Bronchus fibroblast of lung (primary cell): Measurements from ENCODE around the gene URB1. TPM values are rescaled to one million over a fixed set of nuclear protein-coding genes. Genes with fewer than 3 reads are reported as not detected.

Experiments used
- total RNA-seq: library from RNA; depleted of rRNA; stranded (reverse); fragments of >200 nt; gene quantifications from 2 replicates; pipeline ENCODE4 v1.2.3, GENCODE V29; 2015

URB1 gene, protein sequence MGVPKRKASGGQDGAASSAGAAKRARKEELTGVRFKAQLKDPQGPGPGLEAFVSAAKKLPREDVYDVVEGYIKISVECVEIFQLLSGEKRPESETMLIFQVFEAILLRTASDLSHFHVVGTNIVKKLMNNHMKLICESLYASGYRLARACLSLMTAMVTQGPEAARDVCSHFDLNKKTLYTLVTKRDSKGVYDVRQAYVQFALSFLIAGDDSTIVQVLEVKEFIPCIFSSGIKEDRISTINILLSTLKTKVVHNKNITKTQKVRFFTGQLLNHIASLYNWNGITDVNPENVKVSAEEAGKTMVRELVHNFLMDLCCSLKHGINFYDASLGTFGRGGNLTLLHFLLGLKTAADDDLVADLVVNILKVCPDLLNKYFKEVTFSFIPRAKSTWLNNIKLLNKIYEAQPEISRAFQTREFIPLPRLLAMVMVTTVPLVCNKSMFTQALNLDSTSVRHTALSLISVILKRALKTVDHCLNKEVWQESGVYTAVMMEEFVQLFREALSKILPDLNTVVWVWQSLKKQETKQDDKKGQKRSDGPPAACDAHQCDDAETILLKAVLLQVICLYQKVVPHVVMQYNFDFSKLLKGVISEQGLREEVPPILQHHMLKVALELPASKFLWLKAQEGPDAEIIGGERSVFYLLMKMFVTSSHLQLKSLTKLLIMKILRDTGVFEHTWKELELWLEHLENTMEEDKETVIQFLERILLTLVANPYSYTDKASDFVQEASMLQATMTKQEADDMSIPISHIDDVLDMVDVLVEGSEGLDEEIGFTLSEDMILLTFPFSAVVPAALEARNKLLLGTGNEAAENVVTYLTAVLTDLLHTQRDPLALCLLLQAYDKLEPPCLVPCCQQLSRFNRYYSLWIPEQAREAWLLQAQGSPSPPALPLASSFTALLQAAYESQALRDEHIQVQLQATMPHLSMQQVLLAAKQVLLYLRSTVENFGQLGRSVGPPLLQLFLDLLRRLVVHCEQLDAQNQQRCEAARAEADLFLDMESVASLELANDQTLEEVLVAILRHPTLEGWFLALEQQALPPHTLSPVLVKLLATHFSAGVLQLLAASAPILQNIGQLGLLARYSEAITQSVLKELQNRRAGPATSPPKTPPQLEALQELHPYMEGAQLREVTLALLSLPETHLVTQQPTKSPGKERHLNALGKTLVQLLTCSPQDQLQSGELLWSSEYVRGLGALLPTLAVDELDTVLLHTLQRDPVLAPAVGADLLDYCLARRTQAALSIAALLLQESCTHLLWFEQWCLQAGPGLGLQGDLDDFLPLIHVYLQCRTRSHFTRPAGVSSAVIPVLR (N-terminal part only)
- 15.3 and 15.8 TPM in 2 replicates for total RNA-seq

DNA sequence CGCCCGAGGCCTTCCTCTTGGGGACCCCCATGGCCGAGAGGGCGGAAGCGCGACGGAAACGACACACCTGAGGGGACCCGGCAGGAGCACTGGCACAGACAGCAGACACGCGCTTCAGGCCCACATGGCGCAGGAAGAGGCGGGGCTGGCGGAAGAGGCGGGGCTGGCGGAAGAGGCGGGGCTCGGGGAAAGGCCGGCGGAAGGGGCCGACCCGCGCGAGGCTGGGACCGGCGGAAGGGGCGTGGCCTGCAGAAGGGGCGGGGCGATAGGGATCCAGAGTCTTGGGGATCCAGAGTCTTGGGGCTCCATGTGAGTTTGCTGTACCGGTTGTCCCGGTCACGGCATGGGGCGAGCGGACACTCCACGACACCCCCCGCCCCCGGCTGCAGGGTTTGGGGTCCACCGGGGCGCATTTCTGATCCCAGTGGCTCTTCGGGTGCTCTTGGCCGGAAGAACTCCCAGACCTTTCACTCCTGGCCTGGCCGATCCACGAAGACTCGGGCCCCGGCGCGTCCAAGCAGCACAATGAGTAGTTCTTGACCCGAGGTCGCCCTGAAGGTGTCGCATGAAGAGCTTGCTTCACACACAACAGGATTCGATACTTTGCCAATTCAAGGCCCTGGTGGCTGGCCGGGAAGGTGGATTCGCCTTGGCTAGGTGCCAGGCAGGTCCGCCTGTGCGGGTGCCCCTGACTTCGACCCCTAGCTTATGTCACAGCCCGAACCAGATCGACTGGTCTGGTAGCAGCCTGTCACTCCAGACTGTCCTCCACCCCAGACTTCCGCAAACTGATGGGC is at the start of gene URB1:
URB1 (minus strand) TSS at position 133 of the 797 bp plus-strand sequence; CDS start at position 31, 102 bp downstream.

GRCh38 chr21:32412162-32413014 is 19.6 kb upstream of the URB1 start, which contains the start of gene EVA1C:
Gene EVA1C (plus strand): TSS chr21:32412706. CDS start chr21:32412854, 148 bp downstream.

DNA sequence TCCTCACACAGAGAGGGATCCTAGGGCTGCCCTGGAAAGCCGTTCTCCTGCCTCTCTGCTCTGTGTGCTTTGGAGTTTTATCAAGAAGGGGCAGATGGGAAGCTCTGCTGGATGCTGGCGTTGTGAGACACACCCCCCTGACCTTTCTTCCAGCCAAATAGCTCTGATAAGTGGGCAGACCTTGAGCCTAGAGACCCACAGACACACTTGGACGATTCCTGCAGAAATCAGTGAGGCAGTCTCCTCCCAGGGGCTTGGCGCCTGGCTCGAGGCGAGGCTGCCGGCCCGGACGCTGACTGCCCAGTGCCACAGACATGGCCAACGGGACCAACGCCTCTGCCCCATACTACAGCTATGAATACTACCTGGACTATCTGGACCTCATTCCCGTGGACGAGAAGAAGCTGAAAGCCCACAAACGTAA is 94.1 kb downstream of the URB1 start, which contains the start of gene MRAP:
MRAP (plus strand) TSS at position 198 of the 424 bp plus-strand sequence; CDS start at position 315, 117 bp downstream.

DNA sequence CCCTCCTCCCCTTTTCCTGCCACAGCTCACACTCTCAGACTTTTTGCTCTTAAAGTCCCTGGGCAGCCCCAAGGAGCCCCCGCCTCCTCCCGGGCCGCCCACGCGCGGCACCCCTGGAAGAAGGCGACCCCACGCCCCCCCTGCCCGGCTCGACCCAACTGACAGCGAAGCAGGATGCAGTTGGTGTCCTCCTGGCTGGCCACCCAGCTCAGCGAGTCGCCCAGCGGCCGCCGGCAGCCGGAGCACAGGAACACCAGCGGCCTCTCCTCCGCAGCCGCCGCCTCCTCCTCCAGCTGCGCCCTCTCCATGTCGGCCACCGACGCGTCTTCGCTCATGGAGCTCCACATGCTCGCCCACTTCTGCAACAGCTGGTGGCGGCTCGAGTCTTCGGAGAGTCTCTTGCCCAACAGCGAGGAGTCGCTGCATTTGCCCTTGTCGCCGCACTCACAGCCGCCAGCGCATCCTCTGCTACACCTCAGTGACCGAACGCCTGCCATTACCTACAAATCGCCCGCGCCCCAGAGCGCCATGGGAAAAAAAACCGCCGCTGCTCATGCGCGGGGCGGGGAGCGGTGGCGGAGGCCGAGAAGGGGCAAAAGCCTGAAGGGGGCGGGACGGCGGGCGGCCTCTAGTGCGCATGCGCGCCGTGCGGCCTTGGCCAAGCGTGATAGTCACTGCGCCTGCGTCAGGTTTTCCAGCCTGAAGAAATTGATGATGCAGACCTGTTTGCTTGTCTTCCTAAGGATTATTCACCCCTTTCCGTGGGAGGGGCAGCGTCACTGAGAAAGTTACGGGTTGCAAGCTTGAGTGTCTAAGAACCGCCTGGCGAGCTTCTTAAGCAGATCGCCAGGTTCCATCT is 114.1 kb downstream of the URB1 start, which contains the start of gene MIS18A:
MIS18A (minus strand) TSS at position 532 of the 859 bp plus-strand sequence; CDS start at position 497, 35 bp downstream.

Other genes with a start within 250 kb of the URB1 start
- 16.5 TPM in 2 replicates for gene MIS18A, start 114.0 kb downstream of the URB1 start, total RNA-seq
- not detected in 2 replicates for gene MRAP, start 94.2 kb downstream of the URB1 start, total RNA-seq
- gene EVA1C, start 19.7 kb upstream of the URB1 start, total RNA-seq: 2.7 and 4.7 TPM in 2 replicates
- gene TCP10L, start 192.5 kb upstream of the URB1 start, total RNA-seq: not detected in 2 replicates
- 32.4 and 35.8 TPM in 2 replicates for gene CFAP298, start 219.4 kb upstream of the URB1 start, total RNA-seq